HG03060 (cell line): ENCODE data around the gene SLC39A10.

ENCODE experiments used
- ATAC-seq: cut with Tn5 transposase; IDR thresholded peaks from one replicate; pipeline ENCODE4 v1.9.1; 2021; ENCODE audit warnings: low read depth, moderate number of reproducible peaks; ENCODE audit not compliant: unreplicated experiment

The SLC39A10 gene

GRCh38 chr2:195716466-195716865 lies 59.4 kb downstream of the SLC39A10 start:
- ATAC-seq: no peak

- no peak for ATAC-seq
Measured at GRCh38 chr2:195721042-195721441, 64.0 kb downstream of the SLC39A10 start.

GRCh38 chr2:195722075-195722474 lies 65.0 kb downstream of the SLC39A10 start:
- no peak for ATAC-seq

- ATAC-seq: no peak
Measured at GRCh38 chr2:195727106-195727505, 70.1 kb downstream of the SLC39A10 start.

GRCh38 chr2:195730912-195731311 lies 73.9 kb downstream of the SLC39A10 start:
- no peak for ATAC-seq

- no peak for ATAC-seq
Measured at GRCh38 chr2:195732574-195732973, 75.5 kb downstream of the SLC39A10 start.

- ATAC-seq: no peak
Measured at GRCh38 chr2:195733831-195734230, 76.8 kb downstream of the SLC39A10 start.

- no peak for ATAC-seq
Measured at GRCh38 chr2:195734395-195734794, 77.4 kb downstream of the SLC39A10 start.

- no peak for ATAC-seq
Measured at GRCh38 chr2:195734931-195735330, 77.9 kb downstream of the SLC39A10 start.

GRCh38 chr2:195735347-195735746 lies 78.3 kb downstream of the SLC39A10 start:
- no peak for ATAC-seq

GRCh38 chr2:195737511-195738325 lies 80.7 kb downstream of the SLC39A10 start:
- no peak for ATAC-seq

GRCh38 chr2:195741191-195741590 lies 84.2 kb downstream of the SLC39A10 start:
- ATAC-seq: no peak

- no peak for ATAC-seq
Measured at GRCh38 chr2:195756218-195756942, 99.4 kb downstream of the SLC39A10 start.

GRCh38 chr2:195758846-195759245 lies 101.8 kb downstream of the SLC39A10 start:
- ATAC-seq: no peak

- no peak for ATAC-seq
Measured at GRCh38 chr2:195759877-195760276, 102.9 kb downstream of the SLC39A10 start.

- ATAC-seq: no peak
Measured at GRCh38 chr2:195763866-195764265, 106.8 kb downstream of the SLC39A10 start.

- ATAC-seq: no peak
Measured at GRCh38 chr2:195766691-195767090, 109.7 kb downstream of the SLC39A10 start.

GRCh38 chr2:195768431-195768830 lies 111.4 kb downstream of the SLC39A10 start:
- no peak for ATAC-seq

- no peak for ATAC-seq
Measured at GRCh38 chr2:195769975-195770374, 112.9 kb downstream of the SLC39A10 start.

GRCh38 chr2:195779491-195779890 lies 122.5 kb downstream of the SLC39A10 start:
- no peak for ATAC-seq

- no peak for ATAC-seq
Measured at GRCh38 chr2:195782156-195782555, 125.1 kb downstream of the SLC39A10 start.
